ENCODE data around the gene CDC42BPB.

Gene CDC42BPB

DNA sequence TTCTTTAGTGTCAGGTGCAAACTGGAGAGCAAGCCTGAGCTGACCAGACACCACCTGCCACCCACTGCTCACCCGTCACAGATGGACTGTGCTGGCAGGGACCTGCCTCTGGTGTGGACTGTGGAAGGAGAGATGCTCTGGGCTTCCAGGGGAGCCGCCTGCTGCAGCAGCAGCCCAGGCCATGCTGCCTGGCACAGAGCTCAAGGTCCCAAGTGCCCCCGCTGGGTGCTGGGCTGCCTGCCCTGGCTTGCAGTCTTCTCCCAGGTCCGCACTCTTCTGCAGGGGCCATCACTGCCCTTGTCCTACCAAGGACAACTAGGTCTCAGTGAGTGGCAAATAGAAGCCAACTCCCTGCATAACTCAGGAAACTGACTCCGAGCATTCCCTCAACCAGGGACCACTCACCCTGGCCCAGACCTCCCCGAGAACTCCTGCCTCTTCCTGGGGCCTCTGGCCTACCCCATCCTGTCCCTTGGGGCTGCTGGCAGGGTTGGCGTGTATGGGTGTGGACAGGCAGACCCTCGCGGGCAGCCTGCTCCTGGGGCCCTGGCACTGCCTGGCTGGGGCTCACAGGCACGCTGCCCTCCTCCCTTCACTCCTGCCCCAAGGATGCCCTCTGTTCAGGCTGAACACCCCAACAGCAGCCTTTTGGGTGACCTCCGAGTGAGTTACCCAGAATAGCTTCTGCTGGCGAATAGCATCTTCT is 125.6 kb downstream of the CDC42BPB start:
- TF ChIP-seq MYC (IDR thresholded peaks at IDR 0.05; ENCODE audit: low read depth, low read length) (no peak), POLR2A (IDR thresholded peaks at IDR 0.05; ENCODE audit: extremely low read depth, insufficient read length) (no peak)
- TF ChIP-seq, protein P1, sequence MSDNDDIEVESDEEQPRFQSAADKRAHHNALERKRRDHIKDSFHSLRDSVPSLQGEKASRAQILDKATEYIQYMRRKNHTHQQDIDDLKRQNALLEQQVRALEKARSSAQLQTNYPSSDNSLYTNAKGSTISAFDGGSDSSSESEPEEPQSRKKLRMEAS (IDR thresholded peaks at IDR 0.05; ENCODE audit: low read depth, low read length): no peak
- TF ChIP-seq, protein P2, sequence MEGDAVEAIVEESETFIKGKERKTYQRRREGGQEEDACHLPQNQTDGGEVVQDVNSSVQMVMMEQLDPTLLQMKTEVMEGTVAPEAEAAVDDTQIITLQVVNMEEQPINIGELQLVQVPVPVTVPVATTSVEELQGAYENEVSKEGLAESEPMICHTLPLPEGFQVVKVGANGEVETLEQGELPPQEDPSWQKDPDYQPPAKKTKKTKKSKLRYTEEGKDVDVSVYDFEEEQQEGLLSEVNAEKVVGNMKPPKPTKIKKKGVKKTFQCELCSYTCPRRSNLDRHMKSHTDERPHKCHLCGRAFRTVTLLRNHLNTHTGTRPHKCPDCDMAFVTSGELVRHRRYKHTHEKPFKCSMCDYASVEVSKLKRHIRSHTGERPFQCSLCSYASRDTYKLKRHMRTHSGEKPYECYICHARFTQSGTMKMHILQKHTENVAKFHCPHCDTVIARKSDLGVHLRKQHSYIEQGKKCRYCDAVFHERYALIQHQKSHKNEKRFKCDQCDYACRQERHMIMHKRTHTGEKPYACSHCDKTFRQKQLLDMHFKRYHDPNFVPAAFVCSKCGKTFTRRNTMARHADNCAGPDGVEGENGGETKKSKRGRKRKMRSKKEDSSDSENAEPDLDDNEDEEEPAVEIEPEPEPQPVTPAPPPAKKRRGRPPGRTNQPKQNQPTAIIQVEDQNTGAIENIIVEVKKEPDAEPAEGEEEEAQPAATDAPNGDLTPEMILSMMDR (IDR thresholded peaks at IDR 0.05; ENCODE audit: low read depth, low read length): no peak
- no peak overlapping the region for H3K4me3 ChIP-seq (ENCODE audit: low read depth, low read length)
- DNase-seq (ENCODE audit: low read depth): no peak

DNA sequence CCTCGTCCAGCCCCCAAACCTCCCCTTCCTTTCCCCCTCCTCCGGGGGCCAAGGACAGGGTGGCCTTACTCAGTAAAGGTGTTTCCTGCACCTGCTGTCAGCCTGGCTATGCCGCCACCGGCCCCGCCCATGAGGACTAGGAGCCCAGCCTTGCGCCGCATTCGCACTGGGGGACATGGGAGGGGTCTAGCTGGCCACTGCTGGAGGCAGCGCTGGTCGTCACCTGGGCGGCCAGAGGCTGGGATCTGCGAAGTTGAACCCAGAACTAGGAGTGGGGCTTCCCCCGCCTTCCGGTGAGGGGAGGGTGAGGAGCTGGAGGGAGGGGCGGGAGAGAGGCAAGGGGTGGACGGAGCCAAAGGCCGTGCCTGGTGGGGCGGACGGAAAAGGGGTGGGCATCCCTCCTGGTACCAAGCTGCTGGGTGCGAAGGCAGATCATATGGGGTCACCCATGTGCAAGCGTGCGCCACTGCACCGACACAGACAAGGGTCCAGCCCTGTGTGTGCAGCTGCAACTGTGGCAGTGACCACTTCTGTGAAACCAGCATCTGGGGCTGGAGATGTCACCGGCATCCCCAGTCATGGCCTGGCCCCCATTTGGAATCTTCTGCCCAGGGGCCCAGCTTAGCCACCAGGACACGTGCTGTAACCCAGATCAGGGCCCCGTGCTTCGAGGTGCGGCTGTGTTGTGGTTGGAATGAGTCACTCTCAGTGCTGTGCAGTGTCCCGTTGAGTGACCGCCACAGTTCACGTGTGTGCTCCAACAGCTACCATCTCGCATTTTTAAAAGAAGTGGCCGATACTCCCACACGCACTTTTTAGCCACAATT is 126.4 kb downstream of the CDC42BPB start:
- H3K4me3 ChIP-seq (ENCODE audit: low read depth, low read length): no peak overlapping the region
- DNase-seq (ENCODE audit: low read depth): peak; percentile 91

DNA sequence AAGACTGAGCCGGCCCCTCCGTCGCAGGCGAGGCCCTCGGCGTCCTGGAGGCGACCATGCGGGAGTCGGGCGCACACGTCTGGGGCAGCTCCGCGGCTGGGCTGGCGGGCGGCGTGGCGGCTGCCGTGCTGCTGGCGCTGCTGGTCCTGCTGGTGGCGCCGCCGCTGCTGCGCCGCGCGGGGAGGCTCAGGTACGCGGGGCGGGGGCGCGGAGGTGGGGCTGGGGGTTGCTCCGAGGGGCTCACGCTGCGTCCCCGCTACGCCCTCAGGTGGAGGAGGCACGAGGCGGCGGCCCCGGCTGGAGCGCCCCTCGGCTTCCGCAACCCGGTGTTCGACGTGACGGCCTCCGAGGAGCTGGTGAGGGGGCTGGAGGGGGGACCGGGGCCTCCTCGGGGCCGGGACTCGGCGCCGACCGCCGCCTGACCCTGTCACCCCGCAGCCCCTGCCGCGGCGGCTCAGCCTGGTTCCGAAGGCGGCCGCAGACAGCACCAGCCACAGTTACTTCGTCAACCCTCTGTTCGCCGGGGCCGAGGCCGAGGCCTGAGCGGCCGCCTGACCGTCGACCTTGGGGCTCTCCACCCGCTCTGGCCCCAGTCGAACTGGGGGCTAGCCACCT is 127.1 kb downstream of the CDC42BPB start:
- DNase-seq (ENCODE audit: low read depth): no peak
- no peak overlapping the region for H3K4me3 ChIP-seq (ENCODE audit: low read depth, low read length)
- no peak for TF ChIP-seq MYC (IDR thresholded peaks at IDR 0.05; ENCODE audit: low read depth, low read length)
- TF ChIP-seq, protein P2 (IDR thresholded peaks at IDR 0.05; ENCODE audit: low read depth, low read length): no peak
- TF ChIP-seq, protein P1 (IDR thresholded peaks at IDR 0.05; ENCODE audit: low read depth, low read length): no peak
- no peak for TF ChIP-seq POLR2A (IDR thresholded peaks at IDR 0.05; ENCODE audit: extremely low read depth, insufficient read length)

More for the DNA sequence above, 126.4 kb downstream of the CDC42BPB start:
- TF ChIP-seq MYC (IDR thresholded peaks at IDR 0.05; ENCODE audit: low read depth, low read length): peak; percentile 95
- TF ChIP-seq, protein P2 (IDR thresholded peaks at IDR 0.05; ENCODE audit: low read depth, low read length): no peak
- TF ChIP-seq, protein P1 (IDR thresholded peaks at IDR 0.05; ENCODE audit: low read depth, low read length): peak; percentile 97

DNA sequence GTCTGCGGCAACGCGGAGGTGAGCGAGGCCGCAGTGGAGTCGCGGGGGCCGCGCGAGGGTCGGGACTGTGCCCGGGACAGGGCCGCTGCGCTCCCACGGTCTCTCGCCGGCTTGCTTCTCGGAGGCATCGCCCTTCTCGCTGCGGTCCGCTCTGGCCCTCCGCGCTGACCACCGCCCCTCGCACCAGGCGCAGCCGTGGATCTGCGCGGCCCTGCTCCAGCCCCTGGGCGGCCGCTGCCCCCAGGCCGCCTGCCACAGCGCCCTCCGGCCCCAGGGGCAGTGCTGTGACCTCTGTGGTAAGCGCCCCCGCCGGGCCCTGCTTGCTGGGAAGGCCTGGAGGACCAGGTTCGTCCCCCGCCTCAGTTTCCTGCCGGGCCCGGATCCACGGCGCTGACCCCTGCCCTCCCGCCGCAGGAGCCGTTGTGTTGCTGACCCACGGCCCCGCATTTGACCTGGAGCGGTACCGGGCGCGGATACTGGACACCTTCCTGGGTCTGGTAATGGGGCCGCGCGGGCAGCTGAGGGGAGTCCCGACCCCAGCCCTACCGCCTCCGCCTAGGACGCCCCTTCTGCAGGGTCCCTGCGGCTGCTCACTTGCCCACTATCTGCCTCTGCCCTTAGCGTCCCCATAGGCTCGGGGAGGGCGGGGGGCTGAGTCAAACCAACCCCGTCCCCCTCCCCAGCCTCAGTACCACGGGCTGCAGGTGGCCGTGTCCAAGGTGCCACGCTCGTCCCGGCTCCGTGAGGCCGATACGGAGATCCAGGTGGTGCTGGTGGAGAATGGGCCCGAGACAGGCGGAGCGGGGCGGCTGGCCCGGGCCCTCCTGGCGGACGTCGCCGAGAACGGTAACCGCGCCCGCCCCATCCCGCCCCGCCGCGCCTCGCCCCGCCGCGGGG is 127.9 kb downstream of the CDC42BPB start:
- DNase-seq (ENCODE audit: low read depth): no peak
- no peak overlapping the region for H3K4me3 ChIP-seq (ENCODE audit: low read depth, low read length)
- no peak for TF ChIP-seq POLR2A (IDR thresholded peaks at IDR 0.05; ENCODE audit: extremely low read depth, insufficient read length)
- TF ChIP-seq, protein P2 (IDR thresholded peaks at IDR 0.05; ENCODE audit: low read depth, low read length): no peak
- TF ChIP-seq, protein P1 (IDR thresholded peaks at IDR 0.05; ENCODE audit: low read depth, low read length): no peak
- TF ChIP-seq MYC (IDR thresholded peaks at IDR 0.05; ENCODE audit: low read depth, low read length): no peak
